Measurements from ENCODE around the gene KMT2A.

Gene KMT2A

GRCh38 chr11:118488480-118489109 lies 52.3 kb downstream of the KMT2A start:
- peak; percentile 84 for DNase-seq

GRCh38 chr11:118491041-118491440 lies 54.7 kb downstream of the KMT2A start:
- no peak for DNase-seq

GRCh38 chr11:118497831-118498230 lies 61.5 kb downstream of the KMT2A start:
- DNase-seq: no peak

- no peak for DNase-seq
Measured at GRCh38 chr11:118503216-118503615, 66.9 kb downstream of the KMT2A start.

GRCh38 chr11:118511601-118512000 lies 75.3 kb downstream of the KMT2A start:
- DNase-seq: no peak

- DNase-seq: no peak
Measured at GRCh38 chr11:118514103-118514502, 77.8 kb downstream of the KMT2A start.

GRCh38 chr11:118519549-118519948 lies 83.3 kb downstream of the KMT2A start:
- DNase-seq: no peak

GRCh38 chr11:118521892-118522311 lies 85.6 kb downstream of the KMT2A start:
- DNase-seq: no peak

- no peak for DNase-seq
Measured at GRCh38 chr11:118522571-118523072, 86.3 kb downstream of the KMT2A start.

- DNase-seq: no peak
Measured at GRCh38 chr11:118524356-118524755, 88.1 kb downstream of the KMT2A start.

GRCh38 chr11:118524757-118525470 lies 88.6 kb downstream of the KMT2A start:
- no peak for DNase-seq

- DNase-seq: no peak
Measured at GRCh38 chr11:118526688-118527087, 90.4 kb downstream of the KMT2A start.

- DNase-seq: no peak
Measured at GRCh38 chr11:118527109-118527508, 90.8 kb downstream of the KMT2A start, which contains the start of gene TTC36. Gene TTC36, plus strand, starts transcription at chr11:118527474. Its CDS starts 21 bp downstream, at chr11:118527495.

GRCh38 chr11:118528511-118528910 lies 92.2 kb downstream of the KMT2A start:
- no peak for DNase-seq

GRCh38 chr11:118529584-118530175 lies 93.4 kb downstream of the KMT2A start:
- no peak for DNase-seq

GRCh38 chr11:118530180-118530682 lies 93.9 kb downstream of the KMT2A start:
- no peak for DNase-seq

- peak; percentile 75 for DNase-seq
Measured at GRCh38 chr11:118530683-118531596, 94.6 kb downstream of the KMT2A start, which contains the start of gene TMEM25. Gene TMEM25, plus strand, starts transcription at chr11:118531192. Its CDS starts 610 bp downstream, at chr11:118531802.

GRCh38 chr11:118531597-118532084 lies 95.3 kb downstream of the KMT2A start:
- DNase-seq: no peak

GRCh38 chr11:118532091-118532490 lies 95.8 kb downstream of the KMT2A start:
- DNase-seq: no peak

- no peak for DNase-seq
Measured at GRCh38 chr11:118532852-118533768, 96.8 kb downstream of the KMT2A start.
